Body of pancreas (tissue), 4 donors: ENCODE data around the gene SLC51B.

ENCODE experiments used
- CTCF ChIP-seq, 7 experiments: fragments of 450-650 bp in 4 of 7; fragments of 200-600 bp in 3 of 7; sonication (generic) in 3 of 7; IDR thresholded peaks; one replicate each; pipeline ENCODE4 v1.5.1; 2016 to 2019; ENCODE audit warnings: antibody characterized with exemption in 7 of 7
- POLR2A ChIP-seq, 3 donors: fragments of 450-650 bp; IDR thresholded peaks; one replicate each; pipeline ENCODE4 v1.6.1; 2016; ENCODE audit warnings: antibody characterized with exemption in 3 of 3, mild to moderate bottlenecking in 2 of 3

GRCh38 chr15:65033659-65034269 is 11.4 kb upstream of the SLC51B start:
- TF ChIP-seq POLR2A (IDR thresholded peaks at IDR 0.05) (no peak), CTCF (IDR thresholded peaks at IDR 0.05) (peak in 4 of 7 experiments; percentile 27 to 37 (median 32))
